ENCODE results near the gene MACROD2.

MACROD2 gene

GRCh38 chr20:14890713-14891112, 895.4 kb downstream of the MACROD2 start:
- no peak overlapping the region for H3K4me3 ChIP-seq (ENCODE audit: low read depth, low read length)
- DNase-seq (ENCODE audit: low read depth), result no peak
- no peak for TF ChIP-seq CTCF (IDR thresholded peaks at IDR 0.05; ENCODE audit: insufficient read depth, low read depth, low read length, missing control alignments)

- TF ChIP-seq CTCF (IDR thresholded peaks at IDR 0.05; ENCODE audit: insufficient read depth, low read depth, low read length, missing control alignments), result no peak
- DNase-seq (ENCODE audit: low read depth), result no peak
- no peak overlapping the region for H3K4me3 ChIP-seq (ENCODE audit: low read depth, low read length)
Observed at GRCh38 chr20:14892782-14893181, 897.5 kb downstream of the MACROD2 start.

- no peak overlapping the region for H3K4me3 ChIP-seq (ENCODE audit: low read depth, low read length)
- no peak for TF ChIP-seq CTCF (IDR thresholded peaks at IDR 0.05; ENCODE audit: insufficient read depth, low read depth, low read length, missing control alignments)
- DNase-seq (ENCODE audit: low read depth), result no peak
Observed at GRCh38 chr20:14896569-14896968, 901.3 kb downstream of the MACROD2 start.

GRCh38 chr20:14897608-14898007, 902.3 kb downstream of the MACROD2 start:
- H3K4me3 ChIP-seq (ENCODE audit: low read depth, low read length), result no peak overlapping the region
- DNase-seq (ENCODE audit: low read depth), result no peak
- no peak for TF ChIP-seq CTCF (IDR thresholded peaks at IDR 0.05; ENCODE audit: insufficient read depth, low read depth, low read length, missing control alignments)

- no peak overlapping the region for H3K4me3 ChIP-seq (ENCODE audit: low read depth, low read length)
- peak; percentile 86 for DNase-seq (ENCODE audit: low read depth)
- no peak for TF ChIP-seq CTCF (IDR thresholded peaks at IDR 0.05; ENCODE audit: insufficient read depth, low read depth, low read length, missing control alignments)
Observed at GRCh38 chr20:14902432-14903089, 907.2 kb downstream of the MACROD2 start.

GRCh38 chr20:14906908-14907434, 911.7 kb downstream of the MACROD2 start:
- no peak for TF ChIP-seq CTCF (IDR thresholded peaks at IDR 0.05; ENCODE audit: insufficient read depth, low read depth, low read length, missing control alignments)
- no peak overlapping the region for H3K4me3 ChIP-seq (ENCODE audit: low read depth, low read length)
- DNase-seq (ENCODE audit: low read depth), result no peak

GRCh38 chr20:14910126-14910525, 914.8 kb downstream of the MACROD2 start:
- no peak for DNase-seq (ENCODE audit: low read depth)
- TF ChIP-seq CTCF (IDR thresholded peaks at IDR 0.05; ENCODE audit: insufficient read depth, low read depth, low read length, missing control alignments), result no peak
- no peak overlapping the region for H3K4me3 ChIP-seq (ENCODE audit: low read depth, low read length)
